ENCODE results near the gene PTPRCAP. TPM values are rescaled to one million over a fixed set of nuclear protein-coding genes. Genes with fewer than 3 reads are reported as not detected.

PTPRCAP gene
- total and polyA plus RNA-seq, 9 of the 15 experiments (the other 6 are each of a cell fraction or from before 2014, with no cell fraction given): 0.22 to 2.0 (median 1.1) TPM; not detected in 4

GRCh38 chr11:67420646-67421429 is 16.6 kb downstream of the PTPRCAP start (continued):
- TF ChIP-seq ZMIZ1 (IDR thresholded peaks at IDR 0.05; ENCODE audit: low read depth in 2 of 2, low read length in 2 of 2): no peak
- no peak for TF ChIP-seq BRD4 (IDR thresholded peaks at IDR 0.05)
- no peak for TF ChIP-seq ZNF232 (CRISPR knock-in tag; IDR thresholded peaks at IDR 0.05)
- no peak for TF ChIP-seq ELF4 (CRISPR knock-in tag; IDR thresholded peaks at IDR 0.05)
- no peak for TF ChIP-seq CHD2 (IDR thresholded peaks at IDR 0.05; ENCODE audit: low read depth, low read length)
- no peak for TF ChIP-seq JUNB (CRISPR knock-in tag; conservative IDR thresholded peaks at IDR 0.05)
- TF ChIP-seq DMBX1 (CRISPR knock-in tag; IDR thresholded peaks at IDR 0.05; ENCODE audit: borderline replicate concordance): no peak
- TF ChIP-seq CREB3L1 (IDR thresholded peaks at IDR 0.05; ENCODE audit: borderline replicate concordance, low read depth): peak; percentile 67; the same call in 1 of the 2 replicates
- TF ChIP-seq ZNF121 (CRISPR knock-in tag; conservative IDR thresholded peaks at IDR 0.05): peak; percentile 56
- no peak for TF ChIP-seq ZZZ3 (IDR thresholded peaks at IDR 0.05)
- TF ChIP-seq EWSR1 (IDR thresholded peaks at IDR 0.05; ENCODE audit: borderline replicate concordance, low read depth, partially characterized antibody): no peak
- TF ChIP-seq ZNF184 (CRISPR knock-in tag; IDR thresholded peaks at IDR 0.05): no peak
- TF ChIP-seq ARNT (IDR thresholded peaks at IDR 0.05): no peak
- TF ChIP-seq FOXK1 (CRISPR knock-in tag; IDR thresholded peaks at IDR 0.05; ENCODE audit: borderline replicate concordance): no peak
- TF ChIP-seq NR3C1 (CRISPR knock-in tag; IDR thresholded peaks at IDR 0.05): no peak
- TF ChIP-seq IRF1 (CRISPR knock-in tag; IDR thresholded peaks at IDR 0.05; ENCODE audit: borderline replicate concordance): no peak
- TF ChIP-seq PTBP1 (IDR thresholded peaks at IDR 0.05; ENCODE audit: low read depth, low read length): no peak
- no peak for TF ChIP-seq TARDBP (IDR thresholded peaks at IDR 0.05)
- no peak for TF ChIP-seq CGGBP1 (CRISPR knock-in tag; IDR thresholded peaks at IDR 0.05)
- TF ChIP-seq ZNF253 (CRISPR knock-in tag; conservative IDR thresholded peaks at IDR 0.05): no peak
- TF ChIP-seq TRIM28 (IDR thresholded peaks at IDR 0.05): no peak
- no peak for TF ChIP-seq ATF2 (CRISPR knock-in tag; IDR thresholded peaks at IDR 0.05)
- TF ChIP-seq HLTF (IDR thresholded peaks at IDR 0.05): no peak
